Ascending aorta (tissue), 2 donors: ENCODE results near the gene POLR1D. TPM values are rescaled to one million over a fixed set of nuclear protein-coding genes. Genes with fewer than 3 reads are reported as not detected.

Source experiments
- DNase-seq, 2 donors: peaks; one replicate each; pipeline ENCODE4 v3.0.0-alpha.2; 2019; ENCODE audit warnings: low spot score in 2 of 2
- H3K27ac ChIP-seq, 2 donors: fragments of 200-600 bp; sonication (generic); one replicate each; pipeline ENCODE4 v1.5.1; 2016 to 2017; ENCODE audit warnings: mild to moderate bottlenecking in 1 of 2
- H3K27me3 ChIP-seq: fragments of 200-600 bp; sonication (generic); one replicate; pipeline ENCODE4 v1.5.1; 2017
- H3K36me3 ChIP-seq, 2 donors: fragments of 200-600 bp; sonication (generic); one replicate each; pipeline ENCODE4 v1.5.1; 2016
- H3K4me1 ChIP-seq, 2 donors: fragments of 200-600 bp; sonication (generic); one replicate each; pipeline ENCODE4 v1.5.1; 2016 to 2017; ENCODE audit warnings: mild to moderate bottlenecking in 1 of 2
- H3K4me3 ChIP-seq, 2 donors: fragments of 200-600 bp; sonication (generic); one replicate each; pipeline ENCODE4 v1.5.1; 2016 to 2017; ENCODE audit warnings: mild to moderate bottlenecking in 1 of 2
- H3K9me3 ChIP-seq, 2 donors: fragments of 200-600 bp; sonication (generic); one replicate each; pipeline ENCODE4 v1.5.1; 2016
- CTCF ChIP-seq, 3 experiments: fragments of 200-600 bp in 2 of 3; fragments of 450-650 bp in 1 of 3; sonication (generic) in 2 of 3; IDR thresholded peaks; one replicate each; pipeline ENCODE4 v1.5.1; 2016 to 2019; ENCODE audit warnings: antibody characterized with exemption in 3 of 3, mild to moderate bottlenecking in 1 of 3, moderate library complexity in 1 of 3
- intact Hi-C: fragments of 100-400 bp; cut with DNase I; formaldehyde crosslinking; loops from one replicate; pipeline ENCODE4 v1.15.1; 2023
- total RNA-seq: library from RNA; depleted of rRNA; stranded (reverse); fragments of >200 nt; gene quantifications from one replicate; pipeline ENCODE4 v1.1.0, GENCODE V29; 2016

Gene POLR1D
- total RNA-seq, 1 donor from 2014 or later = 91.2 TPM

GRCh38 chr13:27634231-27634630, 12.5 kb downstream of the POLR1D start:
- no peak overlapping the region for H3K27ac ChIP-seq
- TF ChIP-seq CTCF (IDR thresholded peaks at IDR 0.05) = no peak

GRCh38 chr13:27634791-27635190, 13.1 kb downstream of the POLR1D start:
- intact Hi-C loops = no loop called here
- Histone ChIP-seq H3K9me3 (no peaks in the 10 kb centered on the region), H3K27me3 (no peaks in the 10 kb centered on the region), H3K4me1 (peaks cover 4 to 6% of the 10 kb centered on the region in 2 donors), H3K36me3 (no peaks in the 10 kb centered on the region), H3K4me3 (no peak overlapping the region), H3K27ac (no peak overlapping the region)
- TF ChIP-seq CTCF (IDR thresholded peaks at IDR 0.05) = no peak
- DNase-seq = no peak

More at GRCh38 chr13:27634231-27634630, 12.5 kb downstream of the POLR1D start:
- DNase-seq = no peak
- no peaks in the 10 kb centered on the region for H3K36me3 ChIP-seq
- peaks cover 4 to 6% of the 10 kb centered on the region in 2 donors for H3K4me1 ChIP-seq
- H3K4me3 ChIP-seq = no peak overlapping the region
- H3K27me3 ChIP-seq = no peaks in the 10 kb centered on the region
- intact Hi-C loops = no loop called here
- H3K9me3 ChIP-seq = no peaks in the 10 kb centered on the region

- TF ChIP-seq CTCF (IDR thresholded peaks at IDR 0.05) = no peak
- no peaks in the 10 kb centered on the region for H3K9me3 ChIP-seq
- intact Hi-C loops = no loop called here
- H3K27me3 ChIP-seq = no peaks in the 10 kb centered on the region
- DNase-seq = no peak
- H3K4me1 ChIP-seq = peaks cover 4 to 6% of the 10 kb centered on the region in 2 donors
- H3K4me3 ChIP-seq = no peak overlapping the region
- H3K36me3 ChIP-seq = no peaks in the 10 kb centered on the region
- no peak overlapping the region for H3K27ac ChIP-seq
These were observed 13.6 kb downstream of the POLR1D start for GRCh38 chr13:27635266-27635665.

GRCh38 chr13:27636589-27637288, 15.0 kb downstream of the POLR1D start:
- no peak for TF ChIP-seq CTCF (IDR thresholded peaks at IDR 0.05)
- no peak for DNase-seq
- no peaks in the 10 kb centered on the region for H3K27me3 ChIP-seq
- no peaks in the 10 kb centered on the region for H3K36me3 ChIP-seq
- no peak overlapping the region for H3K27ac ChIP-seq
- H3K4me3 ChIP-seq = no peak overlapping the region
- intact Hi-C loops = no loop called here
- H3K9me3 ChIP-seq = no peaks in the 10 kb centered on the region
- peaks cover 4 to 6% of the 10 kb centered on the region in 2 donors for H3K4me1 ChIP-seq

GRCh38 chr13:27637289-27637626, 15.6 kb downstream of the POLR1D start:
- peaks cover 4 to 6% of the 10 kb centered on the region in 2 donors for H3K4me1 ChIP-seq
- H3K4me3 ChIP-seq = no peak overlapping the region
- no peaks in the 10 kb centered on the region for H3K9me3 ChIP-seq
- intact Hi-C loops = no loop called here
- no peak overlapping the region for H3K27ac ChIP-seq
- DNase-seq = no peak
- no peaks in the 10 kb centered on the region for H3K36me3 ChIP-seq
- no peak for TF ChIP-seq CTCF (IDR thresholded peaks at IDR 0.05)
- H3K27me3 ChIP-seq = no peaks in the 10 kb centered on the region
